Stimulated activated CD4-positive, alpha-beta T cell treated with anti-CD3 and anti-CD28 coated beads, TNF-alpha, amount 100 ng/mL, for 4 hours (primary cell): ENCODE data around the gene KLK8.

ENCODE experiments used
- DNase-seq, 3 experiments: peaks; one replicate each; pipeline ENCODE4 v3.0.0-alpha.2; 2020; ENCODE audit warnings: low read depth in 3 of 3

The KLK8 gene

DNA sequence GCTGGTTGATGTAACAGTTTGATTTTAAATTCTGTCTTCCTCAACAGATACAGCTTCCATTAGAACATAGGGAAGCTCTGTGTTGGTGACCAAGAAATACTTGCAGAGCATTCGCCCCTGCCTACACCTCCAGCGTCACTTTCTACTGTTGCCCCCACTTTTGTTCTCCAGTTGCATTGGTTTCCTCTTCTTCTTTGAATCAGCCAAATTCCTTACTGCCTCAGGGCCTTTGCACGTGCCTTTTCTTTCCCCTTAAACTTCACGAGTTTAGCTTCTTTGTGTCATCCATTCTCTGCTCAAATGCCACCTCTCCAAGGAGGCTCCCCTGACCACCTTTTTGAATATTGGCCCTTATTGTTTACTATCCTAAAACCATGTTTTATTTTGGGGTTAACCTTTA, 54.3 kb downstream of the KLK8 start:
- no peak for DNase-seq
